NCI-H146 (cell line): Measurements from ENCODE around the gene ANXA7.
"Not testable (repeated sequence)": the region's sequence is repeated elsewhere in the genome, so short reads cannot be mapped to it uniquely, and the experiment has no call there.

Source experiments
- DNase-seq: peaks from one replicate; lab custom pipeline; 2025; lab: John Stamatoyannopoulos, UW

ANXA7 gene

DNA sequence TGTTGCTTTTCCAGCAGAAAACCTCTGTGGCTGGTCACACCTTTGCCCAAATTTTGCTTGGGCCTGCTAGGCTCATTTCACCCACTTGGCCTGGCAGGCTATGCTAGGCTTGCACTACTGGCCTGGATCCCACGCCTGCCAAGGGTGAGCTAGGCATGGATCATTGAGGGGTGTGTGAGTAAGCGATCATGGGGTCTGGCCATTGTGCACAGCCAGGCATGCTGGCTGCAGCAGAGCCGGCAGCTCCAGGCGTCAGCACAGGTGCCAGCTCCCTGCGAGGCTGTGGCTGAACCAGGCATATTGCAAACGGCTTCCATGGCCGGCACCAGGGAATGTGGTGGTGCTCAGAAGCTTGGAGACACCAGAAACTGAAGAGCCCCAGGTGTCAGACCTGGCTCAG lies 74.4 kb downstream of the ANXA7 start:
- no peak for DNase-seq

DNA sequence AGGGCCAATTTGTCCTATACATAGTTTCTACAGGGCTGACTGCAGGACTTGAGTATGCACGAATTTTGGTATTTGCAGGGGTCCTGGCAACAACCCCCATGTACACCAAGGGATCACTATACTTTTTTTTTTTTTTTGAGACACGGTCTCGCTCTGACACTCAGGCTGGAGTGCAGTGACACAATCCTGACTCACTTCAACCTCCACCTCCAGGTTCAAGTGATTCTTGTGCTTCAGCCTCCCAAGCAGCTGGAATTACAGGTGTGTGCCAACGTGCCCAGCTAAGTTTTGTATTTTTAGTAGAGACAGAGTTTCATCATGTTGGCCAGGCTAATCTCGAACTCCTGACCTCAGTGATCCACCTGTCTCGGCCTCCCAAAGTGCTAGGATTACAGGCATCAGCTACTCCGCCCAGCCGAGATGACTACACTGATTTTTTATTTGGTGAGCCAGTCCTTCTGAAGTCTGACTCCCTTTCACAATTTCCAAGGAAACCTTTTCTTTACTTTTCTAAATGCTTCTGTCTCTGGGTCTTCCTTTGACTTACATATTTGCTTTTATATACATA lies 75.0 kb downstream of the ANXA7 start:
- DNase-seq: no peak

DNA sequence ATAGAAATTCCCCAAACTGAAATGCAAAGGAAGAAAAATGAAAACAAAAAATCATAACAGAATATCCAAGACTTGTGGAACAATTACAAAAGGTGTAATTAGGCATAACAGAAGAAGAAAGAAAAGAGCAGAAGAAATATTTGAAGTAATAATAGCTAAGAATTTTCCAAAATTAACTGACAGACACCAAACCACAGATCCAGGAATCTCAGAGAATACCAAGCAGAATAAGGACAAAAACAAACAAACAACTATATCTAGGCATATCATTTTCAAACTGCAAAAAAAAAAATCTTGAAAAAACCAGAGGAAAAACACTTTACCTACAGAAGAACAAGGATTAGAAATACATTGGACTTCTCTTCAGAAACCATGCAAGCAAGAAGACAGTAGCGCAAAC lies 80.7 kb downstream of the ANXA7 start:
- DNase-seq: no peak

DNA sequence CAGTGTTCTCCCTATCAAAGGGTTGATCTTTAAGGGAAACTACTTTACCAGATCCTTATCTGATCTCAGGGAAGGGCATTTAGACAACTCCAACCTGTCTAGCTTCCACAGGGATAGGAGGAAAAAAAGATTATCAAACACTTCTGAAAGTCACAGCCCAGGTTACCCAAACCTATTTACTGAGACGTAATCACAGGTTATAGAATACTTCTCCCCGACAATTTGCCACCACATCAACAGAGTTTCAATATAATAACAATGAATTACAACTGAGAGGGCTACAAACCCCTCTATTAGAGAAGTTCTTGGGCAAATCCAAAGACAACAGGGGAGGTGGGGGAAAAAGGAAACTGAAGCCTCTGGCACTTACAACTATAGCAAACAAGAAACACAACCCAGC lies 81.5 kb downstream of the ANXA7 start:
- DNase-seq: no peak

DNA sequence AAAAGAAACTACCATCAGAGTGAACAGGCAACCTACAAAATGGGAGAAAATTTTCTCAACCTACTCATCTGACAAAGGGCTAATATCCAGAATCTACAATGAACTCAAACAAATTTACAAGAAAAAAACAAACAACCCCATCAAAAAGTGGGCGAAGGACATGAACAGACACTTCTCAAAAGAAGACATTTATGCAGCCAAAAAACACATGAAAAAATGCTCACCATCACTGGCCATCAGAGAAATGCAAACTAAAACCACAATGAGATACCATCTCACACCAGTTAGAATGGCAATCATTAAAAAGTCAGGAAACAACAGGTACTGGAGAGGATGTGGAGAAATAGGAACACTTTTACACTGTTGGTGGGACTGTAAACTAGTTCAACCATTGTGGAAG lies 85.3 kb downstream of the ANXA7 start:
- not testable (repeated sequence) for DNase-seq

DNA sequence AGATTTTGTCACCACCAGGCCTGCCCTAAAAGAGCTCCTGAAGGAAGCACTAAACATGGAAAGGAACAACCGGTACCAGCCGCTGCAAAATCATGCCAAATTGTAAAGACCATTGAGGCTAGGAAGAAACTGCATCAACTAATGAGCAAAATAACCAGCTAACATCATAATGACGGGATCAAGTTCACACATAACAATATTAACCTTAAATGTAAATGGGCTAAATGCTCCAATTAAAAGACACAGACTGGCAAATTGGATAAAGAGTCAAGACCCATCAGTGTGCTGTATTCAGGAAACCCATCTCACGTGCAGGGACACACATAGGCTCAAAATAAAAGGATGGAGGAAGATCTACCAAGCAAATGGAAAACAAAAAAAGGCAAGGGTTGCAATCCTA lies 88.6 kb downstream of the ANXA7 start:
- not testable (repeated sequence) for DNase-seq
